Measurements from ENCODE around the gene MCIDAS.

GRCh38 chr5:55222092-55222984 lies 4.8 kb downstream of the MCIDAS start:
- TF ChIP-seq CTCF (IDR thresholded peaks at IDR 0.05 in 8 of 11, conservative IDR thresholded peaks at IDR 0.05 in 3 of 11) (no peak), POLR2A (IDR thresholded peaks at IDR 0.05) (no peak), POLR2AphosphoS5 (IDR thresholded peaks at IDR 0.05) (no peak)
